Sigmoid colon (tissue), 3 donors: ENCODE measurements around the gene VPS13D.

Experiments used
- POLR2A ChIP-seq, 2 donors: fragments of 450-650 bp; IDR thresholded peaks; one replicate each; pipeline ENCODE4 v1.6.1; 2016; ENCODE audit warnings: antibody characterized with exemption in 2 of 2, mild to moderate bottlenecking in 2 of 2, moderate library complexity in 2 of 2
- TF ChIP-seq, protein P1 (sequence below), 4 experiments: fragments of 450-650 bp in 3 of 4; fragments of 200-600 bp in 1 of 4; IDR thresholded peaks; one replicate each; pipeline ENCODE4 v1.5.1; 2016 to 2019; ENCODE audit warnings: antibody characterized with exemption in 4 of 4, mild to moderate bottlenecking in 3 of 4, moderate library complexity in 2 of 4

DNA sequence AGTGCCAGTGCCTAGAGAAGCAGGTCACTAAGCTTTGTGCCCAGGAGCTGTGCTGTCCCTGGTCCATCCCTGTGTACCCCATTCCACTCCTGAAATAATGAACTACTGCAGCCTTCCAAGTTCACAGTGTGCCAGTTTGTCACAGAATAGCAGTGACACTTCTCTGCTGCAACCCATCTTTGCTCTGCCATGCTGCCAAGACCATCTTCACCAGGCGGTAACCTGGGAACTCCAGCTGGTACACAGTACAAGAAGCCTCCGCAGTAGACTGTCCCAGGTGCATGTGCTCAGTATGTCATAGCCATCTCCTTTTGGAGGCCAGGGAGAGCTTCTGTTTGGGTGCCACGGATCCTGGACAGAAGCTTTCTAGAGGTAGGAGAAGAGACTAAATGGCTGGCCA lies 250.2 kb downstream of the VPS13D start:
- TF ChIP-seq, protein P1, sequence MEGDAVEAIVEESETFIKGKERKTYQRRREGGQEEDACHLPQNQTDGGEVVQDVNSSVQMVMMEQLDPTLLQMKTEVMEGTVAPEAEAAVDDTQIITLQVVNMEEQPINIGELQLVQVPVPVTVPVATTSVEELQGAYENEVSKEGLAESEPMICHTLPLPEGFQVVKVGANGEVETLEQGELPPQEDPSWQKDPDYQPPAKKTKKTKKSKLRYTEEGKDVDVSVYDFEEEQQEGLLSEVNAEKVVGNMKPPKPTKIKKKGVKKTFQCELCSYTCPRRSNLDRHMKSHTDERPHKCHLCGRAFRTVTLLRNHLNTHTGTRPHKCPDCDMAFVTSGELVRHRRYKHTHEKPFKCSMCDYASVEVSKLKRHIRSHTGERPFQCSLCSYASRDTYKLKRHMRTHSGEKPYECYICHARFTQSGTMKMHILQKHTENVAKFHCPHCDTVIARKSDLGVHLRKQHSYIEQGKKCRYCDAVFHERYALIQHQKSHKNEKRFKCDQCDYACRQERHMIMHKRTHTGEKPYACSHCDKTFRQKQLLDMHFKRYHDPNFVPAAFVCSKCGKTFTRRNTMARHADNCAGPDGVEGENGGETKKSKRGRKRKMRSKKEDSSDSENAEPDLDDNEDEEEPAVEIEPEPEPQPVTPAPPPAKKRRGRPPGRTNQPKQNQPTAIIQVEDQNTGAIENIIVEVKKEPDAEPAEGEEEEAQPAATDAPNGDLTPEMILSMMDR (IDR thresholded peaks at IDR 0.05): no peak
- TF ChIP-seq POLR2A (IDR thresholded peaks at IDR 0.05): no peak
